ENCODE measurements around the gene NPB.

The NPB gene

DNA sequence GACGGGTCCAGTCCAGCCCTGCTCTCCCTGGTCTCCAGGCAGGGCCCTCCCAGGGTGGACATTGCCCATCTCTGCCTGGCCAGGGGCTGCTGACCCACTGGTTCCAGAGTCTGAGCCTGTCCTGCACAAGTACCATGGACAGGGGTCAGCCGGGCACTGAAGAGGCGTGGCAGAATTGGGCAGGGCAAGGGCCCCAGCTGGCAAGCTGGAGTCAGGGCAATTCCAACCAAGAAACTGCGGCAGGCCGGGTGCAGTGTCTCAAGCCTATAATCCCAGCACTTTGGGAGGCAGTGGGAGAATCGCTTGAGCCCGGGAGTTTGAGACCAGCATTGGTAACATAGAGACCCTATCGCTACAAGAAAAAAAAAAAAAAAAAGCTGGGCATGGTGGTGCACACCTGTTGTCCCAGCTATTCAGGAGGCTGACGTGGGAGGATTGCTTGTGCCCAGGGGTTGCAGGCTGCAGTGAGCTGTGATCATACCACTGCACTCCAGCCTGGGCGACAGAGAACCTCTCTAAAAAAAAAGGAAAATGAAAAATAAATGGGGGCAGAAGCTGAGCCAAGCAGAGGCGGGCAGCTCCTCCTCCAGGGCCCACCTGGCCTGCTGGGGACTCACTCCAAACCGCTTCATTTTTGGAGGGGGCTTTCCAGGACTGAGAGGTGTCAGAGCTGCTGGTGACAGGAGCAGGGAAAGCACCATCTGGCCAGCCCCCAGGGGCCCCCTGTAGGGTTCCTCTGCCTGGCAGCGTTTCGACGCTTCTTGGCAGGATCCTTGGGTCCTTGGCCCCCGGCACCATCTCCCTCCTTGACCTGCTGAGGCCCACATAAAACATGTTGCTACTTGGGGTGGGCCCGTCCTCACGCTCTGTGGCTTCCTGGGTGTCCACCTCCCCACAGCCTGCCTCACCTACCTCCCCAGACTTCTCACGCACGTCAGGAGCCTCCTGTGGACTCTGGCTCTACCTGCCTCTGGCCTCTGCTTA lies 28.4 kb downstream of the NPB start:
- no peak for DNase-seq (ENCODE audit: low read depth)
- TF ChIP-seq, protein P1, sequence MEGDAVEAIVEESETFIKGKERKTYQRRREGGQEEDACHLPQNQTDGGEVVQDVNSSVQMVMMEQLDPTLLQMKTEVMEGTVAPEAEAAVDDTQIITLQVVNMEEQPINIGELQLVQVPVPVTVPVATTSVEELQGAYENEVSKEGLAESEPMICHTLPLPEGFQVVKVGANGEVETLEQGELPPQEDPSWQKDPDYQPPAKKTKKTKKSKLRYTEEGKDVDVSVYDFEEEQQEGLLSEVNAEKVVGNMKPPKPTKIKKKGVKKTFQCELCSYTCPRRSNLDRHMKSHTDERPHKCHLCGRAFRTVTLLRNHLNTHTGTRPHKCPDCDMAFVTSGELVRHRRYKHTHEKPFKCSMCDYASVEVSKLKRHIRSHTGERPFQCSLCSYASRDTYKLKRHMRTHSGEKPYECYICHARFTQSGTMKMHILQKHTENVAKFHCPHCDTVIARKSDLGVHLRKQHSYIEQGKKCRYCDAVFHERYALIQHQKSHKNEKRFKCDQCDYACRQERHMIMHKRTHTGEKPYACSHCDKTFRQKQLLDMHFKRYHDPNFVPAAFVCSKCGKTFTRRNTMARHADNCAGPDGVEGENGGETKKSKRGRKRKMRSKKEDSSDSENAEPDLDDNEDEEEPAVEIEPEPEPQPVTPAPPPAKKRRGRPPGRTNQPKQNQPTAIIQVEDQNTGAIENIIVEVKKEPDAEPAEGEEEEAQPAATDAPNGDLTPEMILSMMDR (conservative IDR thresholded peaks at IDR 0.05; ENCODE audit: low read length), result no peak
- no peak overlapping the region for H3K4me3 ChIP-seq (ENCODE audit: low read length)

DNA sequence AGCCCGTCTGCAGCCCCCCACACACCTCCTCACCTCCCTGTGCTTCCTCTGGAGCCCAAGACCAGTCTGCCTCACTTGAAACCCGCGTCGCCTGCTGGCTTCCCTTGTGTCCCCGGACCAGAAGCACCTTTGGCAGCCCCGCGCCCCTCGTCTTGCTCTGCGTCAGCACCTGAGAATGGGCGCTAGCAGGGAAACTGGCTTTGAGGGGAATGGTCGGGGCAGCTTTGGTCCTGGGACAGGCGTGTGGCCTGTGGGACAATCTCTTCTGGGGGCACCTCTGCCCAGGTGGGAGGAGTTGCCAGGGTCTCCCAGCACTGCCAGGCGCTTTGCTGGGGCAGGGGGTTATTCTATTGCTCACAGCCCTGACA lies 29.1 kb downstream of the NPB start:
- TF ChIP-seq, protein P1 (conservative IDR thresholded peaks at IDR 0.05; ENCODE audit: low read length), result no peak
- H3K4me3 ChIP-seq (ENCODE audit: low read length), result no peak overlapping the region
- DNase-seq (ENCODE audit: low read depth), result no peak

DNA sequence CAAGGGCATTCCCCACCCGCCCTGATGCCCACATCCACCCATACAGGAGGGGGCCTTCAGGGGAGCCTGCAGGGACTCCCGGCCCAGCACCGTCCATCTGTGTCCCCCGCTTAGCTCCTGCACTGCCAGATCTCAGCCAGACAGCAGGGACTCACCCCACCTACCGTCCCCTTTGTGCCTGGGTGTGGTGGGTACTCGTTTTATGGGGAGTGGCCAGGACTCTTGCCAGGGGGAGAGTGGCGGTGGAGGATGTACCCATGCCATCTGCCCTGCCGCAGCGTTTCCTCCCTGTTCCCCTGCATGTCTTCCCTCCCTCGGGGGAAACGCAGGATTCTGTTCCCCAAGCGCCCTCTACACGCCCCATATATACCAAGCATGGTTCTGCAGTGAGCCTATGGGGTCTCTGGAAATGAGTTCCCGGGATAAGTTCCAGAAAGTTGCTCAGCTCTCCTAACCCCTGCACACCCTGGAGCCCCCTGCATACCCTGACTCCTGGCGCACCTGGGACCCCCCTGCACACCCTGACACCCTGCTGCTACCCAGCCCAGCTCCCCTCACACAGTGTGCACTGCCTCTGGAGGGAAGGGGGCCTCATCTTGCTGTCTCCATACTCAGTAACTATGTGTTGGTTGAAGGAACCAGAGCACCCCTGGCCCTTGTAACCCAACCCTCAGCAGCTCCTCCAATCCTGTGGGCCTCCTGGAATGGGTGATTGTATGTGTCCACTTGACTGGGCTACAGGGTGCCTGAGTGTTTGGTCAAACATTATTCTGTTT lies 29.7 kb downstream of the NPB start:
- no peak for DNase-seq (ENCODE audit: low read depth)
- TF ChIP-seq, protein P1 (conservative IDR thresholded peaks at IDR 0.05; ENCODE audit: low read length), result no peak
- no peak overlapping the region for H3K4me3 ChIP-seq (ENCODE audit: low read length)

DNA sequence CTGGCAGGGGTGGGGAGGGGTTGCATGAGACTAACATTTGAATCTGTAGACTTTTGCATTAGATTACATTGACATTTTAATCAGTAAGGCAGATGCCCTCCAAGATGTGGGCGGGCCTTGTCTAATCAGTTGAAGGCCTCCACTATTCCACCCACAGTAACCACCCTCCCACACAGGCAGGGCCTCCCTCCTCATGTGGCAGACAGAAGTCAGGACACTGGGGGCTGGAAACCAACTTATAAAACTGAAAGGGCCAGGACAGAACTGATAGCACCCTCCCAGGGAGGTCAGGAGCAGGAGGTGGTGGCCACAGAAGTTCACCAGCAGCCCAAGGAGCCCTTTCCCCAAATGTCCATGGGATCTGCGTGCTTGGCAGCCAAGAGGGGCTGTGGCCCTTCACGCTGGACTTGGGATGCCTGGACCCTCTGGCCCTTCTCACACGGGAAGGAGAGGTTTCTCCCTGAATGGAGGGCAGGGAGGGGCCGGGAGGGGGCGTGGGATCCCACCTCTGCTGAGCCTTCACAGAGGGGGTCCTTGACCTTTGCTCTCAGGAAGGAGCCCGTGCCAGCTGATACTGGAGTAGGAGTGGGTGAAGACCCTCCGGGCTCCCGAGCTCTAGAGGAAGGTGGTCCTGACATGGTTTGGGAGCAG lies 30.4 kb downstream of the NPB start:
- no peak overlapping the region for H3K4me3 ChIP-seq (ENCODE audit: low read length)
- TF ChIP-seq, protein P1 (conservative IDR thresholded peaks at IDR 0.05; ENCODE audit: low read length), result no peak
- no peak for DNase-seq (ENCODE audit: low read depth)

DNA sequence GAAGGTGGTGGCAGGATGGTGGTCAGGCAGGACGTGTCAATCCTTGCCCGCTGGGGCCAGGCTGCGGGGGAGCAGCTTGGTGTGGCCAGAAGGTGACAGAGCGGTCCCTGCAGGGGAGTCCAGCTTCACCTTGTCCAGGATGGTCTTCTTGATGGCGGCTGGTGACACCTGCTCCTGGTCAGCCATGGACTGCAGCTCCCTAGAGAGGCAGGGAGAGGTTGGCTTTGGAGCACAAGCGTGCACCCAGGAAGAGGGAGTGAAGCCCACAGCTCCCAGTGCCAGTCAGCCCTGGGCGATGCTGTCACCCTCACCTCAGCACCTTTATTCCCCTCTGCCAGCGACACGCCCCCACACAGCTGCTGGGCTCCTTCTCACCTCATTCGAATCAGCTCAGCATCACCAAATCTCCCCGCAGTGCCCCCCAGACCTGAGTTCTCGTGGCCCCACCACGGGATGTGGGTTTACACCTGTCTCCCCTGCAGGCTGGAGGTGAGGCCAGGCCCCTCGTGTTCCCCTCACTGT lies 31.2 kb downstream of the NPB start:
- no peak for DNase-seq (ENCODE audit: low read depth)
- no peak overlapping the region for H3K4me3 ChIP-seq (ENCODE audit: low read length)
- TF ChIP-seq, protein P1 (conservative IDR thresholded peaks at IDR 0.05; ENCODE audit: low read length), result no peak

DNA sequence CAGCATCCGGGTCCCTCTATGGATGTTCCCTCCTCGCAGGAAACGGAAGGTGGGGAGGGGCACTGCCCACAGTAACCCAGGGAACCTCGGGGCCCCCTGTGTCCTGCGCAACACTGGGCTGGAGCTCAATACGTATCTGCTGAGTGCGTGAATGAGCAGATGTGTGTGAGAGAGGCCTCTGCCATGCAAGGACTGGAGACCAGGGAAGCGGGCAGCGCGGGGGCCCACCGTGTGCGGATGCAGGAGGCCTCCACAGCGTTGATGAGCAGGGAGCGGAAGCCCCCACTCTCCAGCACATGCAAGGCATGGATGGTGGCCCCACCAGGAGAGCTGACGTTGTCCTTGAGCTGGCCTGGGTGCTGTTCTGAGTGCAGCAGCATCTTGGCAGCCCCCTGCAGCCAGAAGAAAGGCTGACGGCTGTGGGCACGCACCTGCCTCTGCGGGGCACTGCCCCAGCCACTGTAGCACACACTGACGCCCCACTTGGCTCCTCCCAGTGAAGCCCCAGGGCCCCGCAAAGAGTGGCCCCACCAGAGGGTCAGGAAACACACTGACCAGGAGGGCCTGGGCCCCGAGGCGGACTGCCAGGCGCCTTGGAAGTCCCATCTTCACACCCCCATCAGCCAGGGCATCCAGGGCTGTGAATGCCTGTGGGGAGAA lies 32.2 kb downstream of the NPB start:
- DNase-seq (ENCODE audit: low read depth), result no peak
- TF ChIP-seq, protein P1 (conservative IDR thresholded peaks at IDR 0.05; ENCODE audit: low read length), result no peak

More for the DNA sequence above, 32.2 kb downstream of the NPB start:
- H3K4me3 ChIP-seq (ENCODE audit: low read length), result no peak overlapping the region
